OCI-LY7 (cell line): Measurements from ENCODE around the gene WDR7.

Experiments used
- CTCF ChIP-seq: fragments of 200-600 bp; sonication (generic); conservative IDR thresholded peaks from 2 replicates; pipeline ENCODE4 v1.5.1; 2014; ENCODE audit warnings: mild to moderate bottlenecking, antibody characterized with exemption, low read length, moderate library complexity, mixed read lengths
- EZH2phosphoT487 ChIP-seq: fragments of 200-600 bp; sonication (generic); IDR thresholded peaks from 2 replicates; pipeline ENCODE4 v1.6.1; 2018; ENCODE audit warnings: low read depth, borderline replicate concordance, mild to moderate bottlenecking, mixed run types, antibody characterized with exemption, low read length, moderate library complexity, mixed read lengths

- TF ChIP-seq CTCF: no peak
- no peak for TF ChIP-seq EZH2phosphoT487
Measured at GRCh38 chr18:56903686-56904085, 252.5 kb downstream of the WDR7 start.
